ENCODE results near the gene CCDC9. TPM values are rescaled to one million over a fixed set of nuclear protein-coding genes. Genes with fewer than 3 reads are reported as not detected.

CCDC9 gene
- total and polyA plus RNA-seq, 2 of the 13 experiments (the other 11 are each of a cell fraction or from before 2014, with no cell fraction given), result 2.9 to 6.3 TPM

- TF ChIP-seq ZBTB40 (IDR thresholded peaks at IDR 0.05) (peak; percentile 85), ZBTB40 (CRISPR knock-in tag; IDR thresholded peaks at IDR 0.05) (peak; percentile 69), CSRNP1 (CRISPR knock-in tag; IDR thresholded peaks at IDR 0.05) (no peak), HNF1B (CRISPR knock-in tag; IDR thresholded peaks at IDR 0.05) (no peak), MNT (IDR thresholded peaks at IDR 0.05) (peak; percentile 83), POLR2G (IDR thresholded peaks at IDR 0.05; ENCODE audit: low read depth, low read length) (peak; percentile 92), ZNF142 (CRISPR knock-in tag; IDR thresholded peaks at IDR 0.05) (peak; percentile 52; the same call in 1 of the 2 replicates)
Observed at GRCh38 chr19:47255879-47256692, at the start of gene CCDC9 (continued).
